ENCODE results near the gene ZNF804A. TPM values are rescaled to one million over a fixed set of nuclear protein-coding genes. Genes with fewer than 3 reads are reported as not detected.

The ZNF804A gene
- total and polyA plus RNA-seq, 4 donors: 0.07 to 0.37 (median 0.13) TPM

DNA sequence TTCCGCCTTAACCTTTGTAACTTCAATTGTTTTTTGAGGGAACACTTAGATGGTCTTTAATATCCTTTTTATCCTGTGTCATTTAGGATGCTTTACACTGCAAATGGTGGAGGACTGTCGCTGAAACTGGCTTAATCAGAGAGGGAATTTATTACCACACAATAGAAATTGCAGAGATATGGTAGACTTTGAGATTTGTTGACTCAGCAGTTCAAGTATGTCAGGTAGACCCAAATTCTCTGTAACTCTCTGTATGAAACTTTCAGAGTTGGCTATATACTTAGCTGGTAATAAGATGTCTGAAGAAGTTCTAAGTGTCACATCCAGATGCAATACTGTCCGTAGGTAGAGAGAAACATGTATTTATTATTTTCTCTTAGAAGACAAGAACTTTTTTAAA lies 100.1 kb downstream of the ZNF804A start:
- H3K9ac ChIP-seq (ENCODE audit: low read depth in 1 of 2, low read length in 2 of 2): no peak overlapping the region
- no peaks in the 10 kb centered on the region for H3K27me3 ChIP-seq (ENCODE audit: control insufficient read depth in 4 of 4, insufficient read depth in 4 of 4, low read length in 3 of 4)
- H3K27ac ChIP-seq (ENCODE audit: low read depth in 1 of 2, low read length in 2 of 2): no peak overlapping the region
- H3K4me3 ChIP-seq (ENCODE audit: low read depth in 1 of 3, low read length in 3 of 3): no peak overlapping the region
- TF ChIP-seq GABPA (IDR thresholded peaks at IDR 0.05 in 1 of 2, conservative IDR thresholded peaks at IDR 0.05 in 1 of 2): no peak
- no peak for TF ChIP-seq EGR1 (IDR thresholded peaks at IDR 0.05; ENCODE audit: low read depth in 2 of 2)
- no peak for TF ChIP-seq HNF4A (conservative IDR thresholded peaks at IDR 0.05)
- TF ChIP-seq, protein P1, sequence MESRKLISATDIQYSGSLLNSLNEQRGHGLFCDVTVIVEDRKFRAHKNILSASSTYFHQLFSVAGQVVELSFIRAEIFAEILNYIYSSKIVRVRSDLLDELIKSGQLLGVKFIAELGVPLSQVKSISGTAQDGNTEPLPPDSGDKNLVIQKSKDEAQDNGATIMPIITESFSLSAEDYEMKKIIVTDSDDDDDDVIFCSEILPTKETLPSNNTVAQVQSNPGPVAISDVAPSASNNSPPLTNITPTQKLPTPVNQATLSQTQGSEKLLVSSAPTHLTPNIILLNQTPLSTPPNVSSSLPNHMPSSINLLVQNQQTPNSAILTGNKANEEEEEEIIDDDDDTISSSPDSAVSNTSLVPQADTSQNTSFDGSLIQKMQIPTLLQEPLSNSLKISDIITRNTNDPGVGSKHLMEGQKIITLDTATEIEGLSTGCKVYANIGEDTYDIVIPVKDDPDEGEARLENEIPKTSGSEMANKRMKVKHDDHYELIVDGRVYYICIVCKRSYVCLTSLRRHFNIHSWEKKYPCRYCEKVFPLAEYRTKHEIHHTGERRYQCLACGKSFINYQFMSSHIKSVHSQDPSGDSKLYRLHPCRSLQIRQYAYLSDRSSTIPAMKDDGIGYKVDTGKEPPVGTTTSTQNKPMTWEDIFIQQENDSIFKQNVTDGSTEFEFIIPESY (IDR thresholded peaks at IDR 0.05): no peak
- TF ChIP-seq, protein P2, sequence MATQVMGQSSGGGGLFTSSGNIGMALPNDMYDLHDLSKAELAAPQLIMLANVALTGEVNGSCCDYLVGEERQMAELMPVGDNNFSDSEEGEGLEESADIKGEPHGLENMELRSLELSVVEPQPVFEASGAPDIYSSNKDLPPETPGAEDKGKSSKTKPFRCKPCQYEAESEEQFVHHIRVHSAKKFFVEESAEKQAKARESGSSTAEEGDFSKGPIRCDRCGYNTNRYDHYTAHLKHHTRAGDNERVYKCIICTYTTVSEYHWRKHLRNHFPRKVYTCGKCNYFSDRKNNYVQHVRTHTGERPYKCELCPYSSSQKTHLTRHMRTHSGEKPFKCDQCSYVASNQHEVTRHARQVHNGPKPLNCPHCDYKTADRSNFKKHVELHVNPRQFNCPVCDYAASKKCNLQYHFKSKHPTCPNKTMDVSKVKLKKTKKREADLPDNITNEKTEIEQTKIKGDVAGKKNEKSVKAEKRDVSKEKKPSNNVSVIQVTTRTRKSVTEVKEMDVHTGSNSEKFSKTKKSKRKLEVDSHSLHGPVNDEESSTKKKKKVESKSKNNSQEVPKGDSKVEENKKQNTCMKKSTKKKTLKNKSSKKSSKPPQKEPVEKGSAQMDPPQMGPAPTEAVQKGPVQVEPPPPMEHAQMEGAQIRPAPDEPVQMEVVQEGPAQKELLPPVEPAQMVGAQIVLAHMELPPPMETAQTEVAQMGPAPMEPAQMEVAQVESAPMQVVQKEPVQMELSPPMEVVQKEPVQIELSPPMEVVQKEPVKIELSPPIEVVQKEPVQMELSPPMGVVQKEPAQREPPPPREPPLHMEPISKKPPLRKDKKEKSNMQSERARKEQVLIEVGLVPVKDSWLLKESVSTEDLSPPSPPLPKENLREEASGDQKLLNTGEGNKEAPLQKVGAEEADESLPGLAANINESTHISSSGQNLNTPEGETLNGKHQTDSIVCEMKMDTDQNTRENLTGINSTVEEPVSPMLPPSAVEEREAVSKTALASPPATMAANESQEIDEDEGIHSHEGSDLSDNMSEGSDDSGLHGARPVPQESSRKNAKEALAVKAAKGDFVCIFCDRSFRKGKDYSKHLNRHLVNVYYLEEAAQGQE (IDR thresholded peaks at IDR 0.05): no peak
- TF ChIP-seq RAD21 (IDR thresholded peaks at IDR 0.05): no peak
- no peak for TF ChIP-seq RXRA (IDR thresholded peaks at IDR 0.05)
- no peak for TF ChIP-seq NR2F2 (IDR thresholded peaks at IDR 0.05)
- no peak for TF ChIP-seq TAF1 (conservative IDR thresholded peaks at IDR 0.05)
- no peak for TF ChIP-seq JUND (IDR thresholded peaks at IDR 0.05)
- no peak for TF ChIP-seq FOXA2 (IDR thresholded peaks at IDR 0.05)
- TF ChIP-seq HNF4G (IDR thresholded peaks at IDR 0.05): no peak
- TF ChIP-seq, protein P3, sequence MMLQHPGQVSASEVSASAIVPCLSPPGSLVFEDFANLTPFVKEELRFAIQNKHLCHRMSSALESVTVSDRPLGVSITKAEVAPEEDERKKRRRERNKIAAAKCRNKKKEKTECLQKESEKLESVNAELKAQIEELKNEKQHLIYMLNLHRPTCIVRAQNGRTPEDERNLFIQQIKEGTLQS (IDR thresholded peaks at IDR 0.05): no peak
- TF ChIP-seq FOXA1 (IDR thresholded peaks at IDR 0.05): no peak
- TF ChIP-seq, protein P4, sequence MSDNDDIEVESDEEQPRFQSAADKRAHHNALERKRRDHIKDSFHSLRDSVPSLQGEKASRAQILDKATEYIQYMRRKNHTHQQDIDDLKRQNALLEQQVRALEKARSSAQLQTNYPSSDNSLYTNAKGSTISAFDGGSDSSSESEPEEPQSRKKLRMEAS (IDR thresholded peaks at IDR 0.05): no peak
- no peaks in the 10 kb centered on the region for H3K9me3 ChIP-seq (ENCODE audit: control insufficient read depth in 4 of 4, low read length in 3 of 4)
- no peak for DNase-seq (ENCODE audit: low spot score)
- WGBS: 79% methylated on average over 3 of the region's 3 CpGs
- no peaks in the 10 kb centered on the region for H3K36me3 ChIP-seq (ENCODE audit: control insufficient read depth in 4 of 4, insufficient read depth in 3 of 4, low read depth in 1 of 4, low read length in 3 of 4)
- no peaks in the 10 kb centered on the region for H3K4me1 ChIP-seq (ENCODE audit: control insufficient read depth in 4 of 4, insufficient read depth in 4 of 4, low read length in 3 of 4)

DNA sequence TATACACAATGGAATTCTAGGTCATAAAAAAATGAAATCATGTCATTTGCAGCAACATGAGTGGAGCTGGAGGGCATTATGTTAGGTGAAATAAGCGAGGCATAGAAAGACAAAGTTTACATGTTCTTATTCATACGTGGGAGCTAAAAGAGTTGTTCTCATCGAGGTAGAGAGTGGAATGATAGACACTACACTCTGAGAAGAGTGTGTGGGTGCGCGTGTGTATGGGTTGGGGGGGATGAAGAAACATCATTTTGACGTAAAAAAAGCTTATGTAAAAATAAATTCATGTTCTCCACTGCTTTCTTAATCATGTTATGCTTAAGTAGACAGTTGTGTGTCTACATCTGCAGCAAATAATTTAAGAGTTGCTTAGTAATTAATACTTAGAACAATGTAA lies 123.6 kb downstream of the ZNF804A start:
- TF ChIP-seq FOXA2 (IDR thresholded peaks at IDR 0.05) (no peak), EGR1 (IDR thresholded peaks at IDR 0.05; ENCODE audit: low read depth in 2 of 2) (no peak), RXRA (IDR thresholded peaks at IDR 0.05) (no peak), YY1 (IDR thresholded peaks at IDR 0.05) (no peak), GABPA (IDR thresholded peaks at IDR 0.05 in 1 of 2, conservative IDR thresholded peaks at IDR 0.05 in 1 of 2) (no peak), JUND (IDR thresholded peaks at IDR 0.05) (no peak)
- TF ChIP-seq, protein P5, sequence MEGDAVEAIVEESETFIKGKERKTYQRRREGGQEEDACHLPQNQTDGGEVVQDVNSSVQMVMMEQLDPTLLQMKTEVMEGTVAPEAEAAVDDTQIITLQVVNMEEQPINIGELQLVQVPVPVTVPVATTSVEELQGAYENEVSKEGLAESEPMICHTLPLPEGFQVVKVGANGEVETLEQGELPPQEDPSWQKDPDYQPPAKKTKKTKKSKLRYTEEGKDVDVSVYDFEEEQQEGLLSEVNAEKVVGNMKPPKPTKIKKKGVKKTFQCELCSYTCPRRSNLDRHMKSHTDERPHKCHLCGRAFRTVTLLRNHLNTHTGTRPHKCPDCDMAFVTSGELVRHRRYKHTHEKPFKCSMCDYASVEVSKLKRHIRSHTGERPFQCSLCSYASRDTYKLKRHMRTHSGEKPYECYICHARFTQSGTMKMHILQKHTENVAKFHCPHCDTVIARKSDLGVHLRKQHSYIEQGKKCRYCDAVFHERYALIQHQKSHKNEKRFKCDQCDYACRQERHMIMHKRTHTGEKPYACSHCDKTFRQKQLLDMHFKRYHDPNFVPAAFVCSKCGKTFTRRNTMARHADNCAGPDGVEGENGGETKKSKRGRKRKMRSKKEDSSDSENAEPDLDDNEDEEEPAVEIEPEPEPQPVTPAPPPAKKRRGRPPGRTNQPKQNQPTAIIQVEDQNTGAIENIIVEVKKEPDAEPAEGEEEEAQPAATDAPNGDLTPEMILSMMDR (IDR thresholded peaks at IDR 0.05; ENCODE audit: low read depth, low read length, missing input control): no peak
- TF ChIP-seq, protein P1 (IDR thresholded peaks at IDR 0.05): no peak
- no peak for DNase-seq (ENCODE audit: low spot score)
- WGBS: 78% methylated on average over 6 of the region's 6 CpGs

More for the DNA sequence above, 123.6 kb downstream of the ZNF804A start:
- H3K4me3 ChIP-seq (ENCODE audit: low read depth in 1 of 3, low read length in 3 of 3): no peak overlapping the region
- no peak overlapping the region for H3K9ac ChIP-seq (ENCODE audit: low read depth in 1 of 2, low read length in 2 of 2)
- H3K36me3 ChIP-seq (ENCODE audit: control insufficient read depth in 4 of 4, insufficient read depth in 3 of 4, low read depth in 1 of 4, low read length in 3 of 4): no peaks in the 10 kb centered on the region
- no peaks in the 10 kb centered on the region for H3K27me3 ChIP-seq (ENCODE audit: control insufficient read depth in 4 of 4, insufficient read depth in 4 of 4, low read length in 3 of 4)
- H3K4me1 ChIP-seq (ENCODE audit: control insufficient read depth in 4 of 4, insufficient read depth in 4 of 4, low read length in 3 of 4): no peaks in the 10 kb centered on the region
- H3K9me3 ChIP-seq (ENCODE audit: control insufficient read depth in 4 of 4, low read length in 3 of 4): peaks cover 0 to 5% (median under 1%) of the 10 kb centered on the region in 4 donors
- no peak overlapping the region for H3K27ac ChIP-seq (ENCODE audit: low read depth in 1 of 2, low read length in 2 of 2)

Measured in liver (tissue), 9 donors.